ENCODE results near the gene IL20RB. TPM values are rescaled to one million over a fixed set of nuclear protein-coding genes. Genes with fewer than 3 reads are reported as not detected.
"Not testable (repeated sequence)": the region's sequence is repeated elsewhere in the genome, so short reads cannot be mapped to it uniquely, and the experiment has no call there.

Gene IL20RB
- total RNA-seq, 1 experiment from 2014 or later, result 6.9 TPM

DNA sequence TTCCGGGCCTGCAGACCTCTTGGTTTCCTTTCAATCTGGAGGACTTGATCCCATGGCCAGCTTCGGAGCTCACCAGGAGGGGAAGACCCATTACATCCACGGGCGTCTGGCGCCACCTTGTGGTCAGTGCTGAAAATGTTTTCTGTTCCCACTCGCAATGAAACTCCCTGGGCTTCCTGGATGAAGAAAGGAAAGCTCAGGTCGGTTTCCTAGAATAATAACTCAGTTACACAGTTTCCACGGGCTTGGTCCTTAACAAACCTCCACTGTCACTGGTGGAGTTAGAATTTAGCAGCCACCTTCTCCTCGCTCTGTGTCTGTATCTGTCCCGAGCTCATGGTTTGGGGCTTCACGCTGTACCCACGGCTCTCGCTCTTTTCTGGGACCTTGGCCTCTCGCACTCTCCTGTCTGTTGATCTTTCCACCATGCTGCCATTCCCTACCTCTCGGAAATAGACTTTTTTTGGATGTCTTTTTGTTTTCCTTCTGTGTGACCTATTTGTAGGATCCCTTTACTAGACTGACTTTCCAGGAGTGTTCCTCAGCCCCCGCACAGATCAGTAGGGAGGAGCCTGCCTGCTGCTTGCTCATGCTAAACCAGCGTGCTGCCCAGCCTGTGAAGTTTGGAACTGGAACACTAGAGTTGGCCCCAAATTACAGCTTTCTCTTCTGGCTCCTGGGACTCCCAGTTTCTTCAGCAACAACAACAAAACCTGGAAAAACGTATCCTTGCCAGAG lies 56.3 kb downstream of the IL20RB start:
- H3K27ac Mint-ChIP-seq (ENCODE audit: unreplicated experiment), result peak overlapping the region; percentile 87
- POLR2A ChIA-PET, result interaction anchor here (1.2 to 1.6 kb wide), 2 partner anchors 153 to 262 kb away, joined by 10 to 22 read pairs; partner anchors contain the start of genes NCK1 and STAG1

DNA sequence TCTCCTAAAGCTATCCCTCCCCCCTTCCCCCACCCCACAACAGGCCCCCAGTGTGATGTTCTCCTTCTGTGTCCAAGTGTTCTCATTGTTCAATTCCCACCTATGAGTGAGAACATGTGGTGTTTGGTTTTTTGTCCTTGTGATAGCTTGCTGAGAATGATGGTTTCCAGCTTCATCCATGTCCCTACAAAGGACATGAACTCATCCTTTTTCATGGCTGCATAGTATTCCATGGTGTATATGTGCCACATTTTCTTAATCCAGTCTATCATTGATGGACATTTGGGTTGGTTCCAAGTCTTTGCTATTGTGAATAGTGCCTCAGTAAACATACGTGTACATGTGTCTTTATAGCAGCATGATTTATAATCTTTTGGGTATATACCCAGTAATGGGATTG lies 59.5 kb downstream of the IL20RB start:
- H3K9me3 ChIP-seq; DNase-seq; H3K4me1 ChIP-seq; H3K36me3 Mint-ChIP-seq (ENCODE audit: insufficient read depth, unreplicated experiment); H3K27ac Mint-ChIP-seq (ENCODE audit: unreplicated experiment); CTCF ChIA-PET; H3K4me1 Mint-ChIP-seq (ENCODE audit: low read depth, unreplicated experiment); BruUV-seq (replicated peaks); H3K27me3 Mint-ChIP-seq (ENCODE audit: insufficient read depth, unreplicated experiment); H3K36me3 ChIP-seq (ENCODE audit: control insufficient read depth, insufficient read depth, low read length); H3K4me3 Mint-ChIP-seq (ENCODE audit: unreplicated experiment); POLR2A ChIA-PET; H3K9me3 Mint-ChIP-seq (ENCODE audit: unreplicated experiment); intact Hi-C loops (cut with micrococcal nuclease; ENCODE audit: unreplicated experiment); H3K4me3 ChIP-seq (ENCODE audit: low read depth, low read length); H3K27me3 ChIP-seq (replicated peaks; ENCODE audit: control insufficient read depth, insufficient read depth, low read length): not testable (repeated sequence)

More for the DNA sequence above, 56.3 kb downstream of the IL20RB start:
- CTCF ChIA-PET, result interaction anchor here (0.5 to 2.0 kb wide), 28 partner anchors 10 to 1310 kb away, joined by 3 to 70 read pairs (median 3); partner anchors contain the start of genes NCK1, PCCB and STAG1
- Histone ChIP-seq H3K27me3 (replicated peaks; ENCODE audit: control insufficient read depth, insufficient read depth, low read length) (no peaks in the 10 kb centered on the region), H3K9me3 (no peaks in the 10 kb centered on the region), H3K4me1 (0 out of 2 replicates have a peak, but pooled peaks cover 3% of the 10 kb centered on the region), H3K4me3 (ENCODE audit: low read depth, low read length) (peak overlapping the region; percentile 52), H3K36me3 (ENCODE audit: control insufficient read depth, insufficient read depth, low read length) (no peaks in the 10 kb centered on the region; the same call in 1 of the 2 replicates)
- Mint-ChIP-seq H3K4me1 (ENCODE audit: low read depth, unreplicated experiment) (no peaks in the 10 kb centered on the region), H3K4me3 (ENCODE audit: unreplicated experiment) (peak overlapping the region; percentile 88), H3K9me3 (ENCODE audit: unreplicated experiment) (no peaks in the 10 kb centered on the region), H3K36me3 (ENCODE audit: insufficient read depth, unreplicated experiment) (peaks cover 11% of the 10 kb centered on the region), H3K27me3 (ENCODE audit: insufficient read depth, unreplicated experiment) (no peaks in the 10 kb centered on the region)
- intact Hi-C loops (cut with micrococcal nuclease; ENCODE audit: unreplicated experiment), result loop anchor here (1.0 to 2.0 kb wide), 6 partner anchors 65 to 939 kb away; partner anchors contain the start of genes NCK1 and STAG1
- peak; percentile 85 to 90 for DNase-seq
- BruUV-seq (replicated peaks), result no TSS peak
- TF ChIP-seq, protein P1, sequence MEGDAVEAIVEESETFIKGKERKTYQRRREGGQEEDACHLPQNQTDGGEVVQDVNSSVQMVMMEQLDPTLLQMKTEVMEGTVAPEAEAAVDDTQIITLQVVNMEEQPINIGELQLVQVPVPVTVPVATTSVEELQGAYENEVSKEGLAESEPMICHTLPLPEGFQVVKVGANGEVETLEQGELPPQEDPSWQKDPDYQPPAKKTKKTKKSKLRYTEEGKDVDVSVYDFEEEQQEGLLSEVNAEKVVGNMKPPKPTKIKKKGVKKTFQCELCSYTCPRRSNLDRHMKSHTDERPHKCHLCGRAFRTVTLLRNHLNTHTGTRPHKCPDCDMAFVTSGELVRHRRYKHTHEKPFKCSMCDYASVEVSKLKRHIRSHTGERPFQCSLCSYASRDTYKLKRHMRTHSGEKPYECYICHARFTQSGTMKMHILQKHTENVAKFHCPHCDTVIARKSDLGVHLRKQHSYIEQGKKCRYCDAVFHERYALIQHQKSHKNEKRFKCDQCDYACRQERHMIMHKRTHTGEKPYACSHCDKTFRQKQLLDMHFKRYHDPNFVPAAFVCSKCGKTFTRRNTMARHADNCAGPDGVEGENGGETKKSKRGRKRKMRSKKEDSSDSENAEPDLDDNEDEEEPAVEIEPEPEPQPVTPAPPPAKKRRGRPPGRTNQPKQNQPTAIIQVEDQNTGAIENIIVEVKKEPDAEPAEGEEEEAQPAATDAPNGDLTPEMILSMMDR (IDR thresholded peaks at IDR 0.05; ENCODE audit: insufficient read depth in 1 of 2, low read depth in 1 of 2, low read length in 1 of 2, severe bottlenecking in 1 of 2, unreplicated experiment in 1 of 2), result peak; percentile 70 to 90

DNA sequence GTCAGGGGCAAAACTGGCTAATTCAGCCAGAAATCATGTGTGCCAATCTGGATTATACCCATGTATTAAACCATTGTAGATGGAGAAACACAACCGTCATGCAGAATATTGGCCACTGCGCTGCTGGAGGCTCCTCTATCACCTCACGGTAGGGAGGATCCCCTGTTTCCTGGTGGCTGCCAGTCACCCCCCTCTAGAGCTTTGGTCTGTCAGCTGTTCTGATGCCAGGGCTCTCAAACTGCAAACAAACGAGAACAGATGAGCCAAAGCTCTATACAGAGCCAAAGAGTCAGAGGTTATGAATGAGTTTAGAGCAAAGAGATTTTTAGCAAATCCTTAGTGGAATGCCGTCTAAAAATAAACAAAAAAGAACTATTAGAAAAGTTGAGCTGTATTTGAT lies 62.5 kb downstream of the IL20RB start:
- no peaks in the 10 kb centered on the region for H3K27me3 Mint-ChIP-seq (ENCODE audit: insufficient read depth, unreplicated experiment)
- TF ChIP-seq, protein P1 (IDR thresholded peaks at IDR 0.05; ENCODE audit: insufficient read depth in 1 of 2, low read depth in 1 of 2, low read length in 1 of 2, severe bottlenecking in 1 of 2, unreplicated experiment in 1 of 2), result no peak
- H3K9me3 ChIP-seq, result no peaks in the 10 kb centered on the region
- no peak for DNase-seq
- POLR2A ChIA-PET, result no interaction called here
- H3K36me3 Mint-ChIP-seq (ENCODE audit: insufficient read depth, unreplicated experiment), result peaks cover 4% of the 10 kb centered on the region
- H3K27ac Mint-ChIP-seq (ENCODE audit: unreplicated experiment), result no peak overlapping the region
- no peaks in the 10 kb centered on the region for H3K36me3 ChIP-seq (ENCODE audit: control insufficient read depth, insufficient read depth, low read length)
- CTCF ChIA-PET, result no interaction called here
- no TSS peak for BruUV-seq (replicated peaks)
- H3K4me1 ChIP-seq, result no peaks in the 10 kb centered on the region
- H3K4me3 Mint-ChIP-seq (ENCODE audit: unreplicated experiment), result no peak overlapping the region
- H3K9me3 Mint-ChIP-seq (ENCODE audit: unreplicated experiment), result no peaks in the 10 kb centered on the region
- no peak overlapping the region for H3K4me3 ChIP-seq (ENCODE audit: low read depth, low read length)
- H3K27me3 ChIP-seq (replicated peaks; ENCODE audit: control insufficient read depth, insufficient read depth, low read length), result no peaks in the 10 kb centered on the region
- intact Hi-C loops (cut with micrococcal nuclease; ENCODE audit: unreplicated experiment), result no loop called here
- H3K4me1 Mint-ChIP-seq (ENCODE audit: low read depth, unreplicated experiment), result no peaks in the 10 kb centered on the region
